MM.1S (cell line): ENCODE data around the gene CARD10.

Source experiments
- DNase-seq: peaks from one replicate; pipeline ENCODE4 v3.0.0-alpha.2; 2015
- H2AFZ ChIP-seq: fragments of 300-600 bp; sonication (generic); 2 replicates; pipeline ENCODE4 v1.6.0; 2016; ENCODE audit warnings: antibody characterized with exemption, low read length
- H3F3A ChIP-seq: fragments of 300-600 bp; sonication (generic); 2 replicates; pipeline ENCODE4 v1.6.1; 2016; ENCODE audit warnings: mild to moderate bottlenecking, antibody characterized with exemption, low read length, moderate library complexity, mixed read lengths; ENCODE audit not compliant: insufficient read depth
- H3K27ac ChIP-seq: fragments of 300-600 bp; sonication (generic); 2 replicates; pipeline ENCODE4 v1.5.1; 2016; ENCODE audit warnings: mild to moderate bottlenecking, low read length
- H3K27me3 ChIP-seq: fragments of 300-600 bp; sonication (generic); replicated peaks from 2 replicates; pipeline ENCODE4 v1.6.0; 2016; ENCODE audit warnings: low read length; ENCODE audit not compliant: insufficient read depth
- H3K36me3 ChIP-seq: fragments of 300-600 bp; sonication (generic); replicated peaks from 2 replicates; pipeline ENCODE4 v1.6.1; 2016; ENCODE audit warnings: mild to moderate bottlenecking, low read length, mixed read lengths; ENCODE audit not compliant: insufficient read depth
- H3K4me1 ChIP-seq: fragments of 300-600 bp; sonication (generic); 2 replicates; pipeline ENCODE4 v1.6.1; 2016; ENCODE audit warnings: low read length, mixed read lengths
- H3K4me2 ChIP-seq: fragments of 300-600 bp; sonication (generic); 2 replicates; pipeline ENCODE4 v1.6.0; 2016; ENCODE audit warnings: low read depth, low read length
- H3K4me3 ChIP-seq: fragments of 300-600 bp; sonication (generic); 2 replicates; pipeline ENCODE4 v1.5.1; 2016; ENCODE audit warnings: low read length, mixed read lengths
- H3K79me2 ChIP-seq: fragments of 300-600 bp; sonication (generic); 2 replicates; pipeline ENCODE4 v1.6.1; 2016; ENCODE audit warnings: mixed run types, low read length, mixed read lengths
- H3K9ac ChIP-seq: fragments of 300-600 bp; sonication (generic); 2 replicates; pipeline ENCODE4 v1.6.1; 2016; ENCODE audit warnings: low read length, mixed read lengths
- H3K9me2 ChIP-seq: fragments of 300-600 bp; sonication (generic); replicated peaks from 2 replicates; pipeline ENCODE4 v1.6.1; 2016; ENCODE audit warnings: mild to moderate bottlenecking, low read length, mixed read lengths; ENCODE audit not compliant: insufficient read depth
- H3K9me3 ChIP-seq: fragments of 300-600 bp; sonication (generic); replicated peaks from 2 replicates; pipeline ENCODE4 v1.6.1; 2016; ENCODE audit warnings: mild to moderate bottlenecking, low read length, mixed read lengths; ENCODE audit not compliant: insufficient read depth
- H4K20me1 ChIP-seq: fragments of 300-600 bp; sonication (generic); 2 replicates; pipeline ENCODE4 v1.6.1; 2016; ENCODE audit warnings: mild to moderate bottlenecking, low read length, moderate library complexity, mixed read lengths; ENCODE audit not compliant: insufficient read depth
- EZH2 ChIP-seq: fragments of 300-600 bp; sonication (generic); optimal IDR thresholded peaks from 2 replicates; pipeline ENCODE3; 2017; ENCODE audit warnings: low read depth, mild to moderate bottlenecking, antibody characterized with exemption, low read length, mixed read lengths
- EZH2phosphoT487 ChIP-seq: fragments of 300-600 bp; sonication (generic); IDR thresholded peaks from 2 replicates; pipeline ENCODE4 v1.6.1; 2018; ENCODE audit warnings: antibody characterized with exemption, low read length
- TF ChIP-seq, protein P1 (sequence below): fragments of 300-600 bp; sonication (generic); IDR thresholded peaks from 2 replicates; pipeline ENCODE4 v1.5.1; 2016; ENCODE audit warnings: antibody characterized with exemption, low read length, mixed read lengths

CARD10 gene

DNA sequence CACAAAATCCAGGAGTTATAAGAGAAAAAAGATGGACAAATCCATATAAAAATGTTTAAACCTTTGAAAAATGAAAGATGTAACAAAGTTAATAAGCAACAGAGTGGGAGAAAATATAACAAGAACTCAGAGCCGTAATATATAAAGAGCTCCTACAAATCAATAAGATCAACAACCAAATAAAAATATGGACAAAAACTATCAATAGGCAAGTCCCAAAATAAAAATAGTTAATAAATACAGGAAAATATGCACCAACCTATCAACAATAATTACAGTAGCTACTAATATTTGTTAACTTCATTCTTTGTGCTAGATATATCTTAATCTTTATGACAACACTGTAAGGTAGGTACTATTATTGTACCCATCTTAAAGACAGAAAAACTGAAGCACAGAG lies 2.8 kb downstream of the CARD10 start:
- Histone ChIP-seq H3K36me3 (no peaks in the 10 kb centered on the region), H3K9me2 (no peaks in the 10 kb centered on the region), H3K4me2 (no peak overlapping the region), H3K9me3 (no peaks in the 10 kb centered on the region), H3K79me2 (no peaks in the 10 kb centered on the region), H3K27me3 (peaks cover 86% of the 10 kb centered on the region), H2AFZ (no peak overlapping the region), H3K4me3 (no peak overlapping the region), H4K20me1 (no peaks in the 10 kb centered on the region), H3F3A (no peaks in the 10 kb centered on the region), H3K9ac (no peak overlapping the region), H3K4me1 (no peaks in the 10 kb centered on the region), H3K27ac (no peak overlapping the region)
- TF ChIP-seq EZH2phosphoT487 (no peak), EZH2 (no peak)
- TF ChIP-seq, protein P1, sequence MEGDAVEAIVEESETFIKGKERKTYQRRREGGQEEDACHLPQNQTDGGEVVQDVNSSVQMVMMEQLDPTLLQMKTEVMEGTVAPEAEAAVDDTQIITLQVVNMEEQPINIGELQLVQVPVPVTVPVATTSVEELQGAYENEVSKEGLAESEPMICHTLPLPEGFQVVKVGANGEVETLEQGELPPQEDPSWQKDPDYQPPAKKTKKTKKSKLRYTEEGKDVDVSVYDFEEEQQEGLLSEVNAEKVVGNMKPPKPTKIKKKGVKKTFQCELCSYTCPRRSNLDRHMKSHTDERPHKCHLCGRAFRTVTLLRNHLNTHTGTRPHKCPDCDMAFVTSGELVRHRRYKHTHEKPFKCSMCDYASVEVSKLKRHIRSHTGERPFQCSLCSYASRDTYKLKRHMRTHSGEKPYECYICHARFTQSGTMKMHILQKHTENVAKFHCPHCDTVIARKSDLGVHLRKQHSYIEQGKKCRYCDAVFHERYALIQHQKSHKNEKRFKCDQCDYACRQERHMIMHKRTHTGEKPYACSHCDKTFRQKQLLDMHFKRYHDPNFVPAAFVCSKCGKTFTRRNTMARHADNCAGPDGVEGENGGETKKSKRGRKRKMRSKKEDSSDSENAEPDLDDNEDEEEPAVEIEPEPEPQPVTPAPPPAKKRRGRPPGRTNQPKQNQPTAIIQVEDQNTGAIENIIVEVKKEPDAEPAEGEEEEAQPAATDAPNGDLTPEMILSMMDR: no peak
- no peak for DNase-seq

DNA sequence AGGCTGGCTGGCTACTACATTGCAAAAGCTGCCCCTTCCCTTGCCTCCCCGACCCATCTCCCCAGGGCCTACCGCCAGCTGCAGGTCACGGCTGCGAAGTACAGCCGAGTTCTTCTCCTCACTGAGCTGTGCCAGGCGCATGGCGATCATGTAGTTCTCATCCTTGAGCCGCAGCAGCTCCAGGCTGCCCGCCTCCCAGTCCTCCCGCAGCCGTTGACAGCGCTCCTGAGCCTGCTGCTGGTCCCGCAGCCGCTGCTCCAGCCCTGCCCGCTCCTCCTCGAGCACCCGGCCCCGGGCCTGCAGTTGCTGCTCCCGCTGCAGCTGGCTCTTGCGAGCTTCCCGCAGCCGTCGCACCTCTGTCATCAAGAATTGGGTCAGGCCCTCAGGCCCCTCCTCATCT lies 3.3 kb downstream of the CARD10 start:
- Histone ChIP-seq H3K9ac (no peak overlapping the region), H3K4me3 (no peak overlapping the region), H3K9me3 (no peaks in the 10 kb centered on the region), H3F3A (no peaks in the 10 kb centered on the region), H3K9me2 (no peaks in the 10 kb centered on the region), H2AFZ (no peak overlapping the region), H3K79me2 (no peaks in the 10 kb centered on the region), H3K4me1 (no peaks in the 10 kb centered on the region), H4K20me1 (no peaks in the 10 kb centered on the region), H3K4me2 (no peak overlapping the region), H3K27ac (no peak overlapping the region), H3K27me3 (peaks cover 82% of the 10 kb centered on the region), H3K36me3 (no peaks in the 10 kb centered on the region)
- DNase-seq: no peak
- TF ChIP-seq, protein P1: no peak
- TF ChIP-seq EZH2: no peak
- no peak for TF ChIP-seq EZH2phosphoT487

DNA sequence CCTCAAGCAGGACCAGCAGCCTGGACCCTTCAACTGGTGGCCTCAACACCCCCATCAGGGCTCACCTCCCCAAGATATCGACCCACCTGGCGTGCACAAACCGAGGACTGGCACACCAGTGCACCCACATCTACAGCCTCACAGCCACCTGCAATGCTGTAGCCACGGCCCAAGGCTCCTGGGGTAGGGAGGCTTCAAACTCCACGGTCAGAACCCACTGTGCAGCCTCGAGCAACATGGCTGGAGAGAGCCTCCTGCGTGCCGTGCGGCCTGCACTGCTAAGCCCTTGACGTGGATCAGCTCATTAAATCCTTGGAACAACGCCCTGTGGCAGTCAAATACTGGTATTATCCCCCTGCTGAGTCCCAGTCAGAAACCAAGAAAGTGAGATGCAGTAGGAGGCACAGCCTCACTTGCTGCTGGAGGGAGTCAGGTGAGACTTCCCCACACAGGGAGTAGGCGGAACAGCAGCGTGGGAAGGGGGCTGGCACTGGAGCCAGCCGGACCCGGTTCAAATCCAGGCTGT lies 4.6 kb downstream of the CARD10 start:
- H3K9me2 ChIP-seq: no peaks in the 10 kb centered on the region
- H4K20me1 ChIP-seq: no peaks in the 10 kb centered on the region
- H2AFZ ChIP-seq: no peak overlapping the region
- H3K79me2 ChIP-seq: no peaks in the 10 kb centered on the region
- H3K9ac ChIP-seq: no peak overlapping the region
- peaks cover 75% of the 10 kb centered on the region for H3K27me3 ChIP-seq
- no peak for DNase-seq
- H3K36me3 ChIP-seq: no peaks in the 10 kb centered on the region
- H3K4me2 ChIP-seq: no peak overlapping the region
- H3K9me3 ChIP-seq: no peaks in the 10 kb centered on the region
- H3K4me3 ChIP-seq: no peak overlapping the region
- H3K4me1 ChIP-seq: no peaks in the 10 kb centered on the region
- H3F3A ChIP-seq: no peaks in the 10 kb centered on the region
- H3K27ac ChIP-seq: no peak overlapping the region
- no peak for TF ChIP-seq EZH2phosphoT487
- TF ChIP-seq, protein P1: no peak
- no peak for TF ChIP-seq EZH2
